Colonic mucosa (tissue), 4 donors: ENCODE measurements around the gene FBXO44. TPM values are rescaled to one million over a fixed set of nuclear protein-coding genes. Genes with fewer than 3 reads are reported as not detected.

Source experiments
- DNase-seq: peaks from one replicate; pipeline ENCODE4 v3.0.0-alpha.2; 2020
- H3K27ac ChIP-seq: fragments of 200-600 bp; one replicate; pipeline ENCODE4 v1.8.0; 2021
- H3K27me3 ChIP-seq: fragments of 200-600 bp; one replicate; pipeline ENCODE4 v1.8.0; 2021
- H3K36me3 ChIP-seq: fragments of 200-600 bp; one replicate; pipeline ENCODE4 v1.8.0; 2021
- H3K4me1 ChIP-seq: fragments of 200-600 bp; one replicate; pipeline ENCODE4 v1.8.0; 2021; ENCODE audit warnings: mild to moderate bottlenecking
- H3K4me3 ChIP-seq: fragments of 200-600 bp; one replicate; pipeline ENCODE4 v1.8.0; 2021
- H3K9ac ChIP-seq, 2 donors: one replicate each; pipeline ENCODE4 v1.7.0; 2013; ENCODE audit warnings: control low read depth in 2 of 2, low read depth in 2 of 2, low read length in 2 of 2
- H3K9me3 ChIP-seq: fragments of 200-600 bp; one replicate; pipeline ENCODE4 v1.8.0; 2021
- CTCF ChIP-seq: fragments of 200-600 bp; IDR thresholded peaks from one replicate; pipeline ENCODE4 v1.8.0; 2022; ENCODE audit warnings: antibody characterized with exemption, mild to moderate bottlenecking
- intact Hi-C: fragments of 100-400 bp; cut with DNase I; formaldehyde crosslinking; loops from one replicate; pipeline ENCODE4 v1.14.1; 2022
- total RNA-seq, 2 donors: library from RNA; stranded (reverse); fragmentation: NEBNext Ultra II Directional in 1 of 2; extraction: Animal tissue kit (Norgen Biotek cat#: 25700) in 1 of 2; gene quantifications; one replicate each; pipeline ENCODE4 v1.2.1, GENCODE V29; 2021
- donor health status: healthy.
- donor health status: DM: no; HTN: no; CAD: no.
- donor health status: DM: no; HTN: no; CAD: no.

FBXO44 gene
- total RNA-seq, 2 donors from 2014 or later = 5.3 to 7.5 TPM

- no peak for TF ChIP-seq CTCF
- H3K36me3 ChIP-seq = no peaks in the 10 kb centered on the region
- H3K27me3 ChIP-seq = no peaks in the 10 kb centered on the region
- H3K4me1 ChIP-seq = no peaks in the 10 kb centered on the region
- intact Hi-C loops = no loop called here
- H3K9me3 ChIP-seq = no peaks in the 10 kb centered on the region
- DNase-seq = no peak
- H3K9ac ChIP-seq = no peak overlapping the region
- H3K27ac ChIP-seq = no peak overlapping the region
- no peak overlapping the region for H3K4me3 ChIP-seq
Observed at GRCh38 chr1:11707621-11708276, 53.1 kb downstream of the FBXO44 start.

GRCh38 chr1:11708554-11709350 is 54.1 kb downstream of the FBXO44 start:
- no peak for TF ChIP-seq CTCF
- Histone ChIP-seq H3K4me1 (no peaks in the 10 kb centered on the region), H3K9me3 (no peaks in the 10 kb centered on the region), H3K27ac (no peak overlapping the region), H3K4me3 (no peak overlapping the region), H3K9ac (no peak overlapping the region), H3K27me3 (no peaks in the 10 kb centered on the region), H3K36me3 (no peaks in the 10 kb centered on the region)
- intact Hi-C loops = no loop called here
- DNase-seq = no peak

- Histone ChIP-seq H3K27me3 (no peaks in the 10 kb centered on the region), H3K27ac (no peak overlapping the region), H3K4me1 (no peaks in the 10 kb centered on the region), H3K9ac (no peak overlapping the region), H3K9me3 (no peaks in the 10 kb centered on the region), H3K4me3 (no peak overlapping the region), H3K36me3 (no peaks in the 10 kb centered on the region)
- no peak for DNase-seq
- intact Hi-C loops = no loop called here
- no peak for TF ChIP-seq CTCF
Observed at GRCh38 chr1:11711490-11711889, 56.8 kb downstream of the FBXO44 start.

- Histone ChIP-seq H3K4me3 (no peak overlapping the region), H3K27me3 (no peaks in the 10 kb centered on the region), H3K4me1 (no peaks in the 10 kb centered on the region), H3K9me3 (no peaks in the 10 kb centered on the region), H3K27ac (no peak overlapping the region), H3K36me3 (no peaks in the 10 kb centered on the region), H3K9ac (no peak overlapping the region)
- no peak for TF ChIP-seq CTCF
- DNase-seq = no peak
- intact Hi-C loops = no loop called here
Observed at GRCh38 chr1:11712285-11712684, 57.6 kb downstream of the FBXO44 start.

Other genes starting within 250 kb of the FBXO44 start
- gene DISP3, start 175.7 kb upstream of the FBXO44 start, total RNA-seq = under 1 TPM; 0.10 to 0.13 TPM
- gene FBXO2, start 448 bp upstream of the FBXO44 start, total RNA-seq = 1 to 10 TPM; 1.2 TPM
- gene FBXO6, start 9.3 kb downstream of the FBXO44 start, total RNA-seq = 10 to 100 TPM in 1 of 2 donors, 1 to 10 TPM in 1; 9.2 to 12.4 TPM
- gene MAD2L2, start 26.3 kb downstream of the FBXO44 start, total RNA-seq = 10 to 100 TPM in 1 of 2 donors, 1 to 10 TPM in 1; 8.5 to 12.4 TPM
- under 1 TPM; 0.05 TPM for gene DRAXIN, start 36.8 kb downstream of the FBXO44 start, total RNA-seq
- 10 to 100 TPM; 18.2 to 34.9 TPM for gene AGTRAP, start 81.3 kb downstream of the FBXO44 start, total RNA-seq
- not detected for gene C1orf167, start 107.3 kb downstream of the FBXO44 start, total RNA-seq
- gene MTHFR, start 151.1 kb downstream of the FBXO44 start, total RNA-seq = 10 to 100 TPM; 23.8 to 30.4 TPM
- 10 to 100 TPM in 1 of 2 donors, 1 to 10 TPM in 1; 8.4 to 14.5 TPM for gene CLCN6, start 151.3 kb downstream of the FBXO44 start, total RNA-seq
- 1 to 10 TPM in 1 of 2 donors, not detected in 1; 3.1 TPM for gene NPPA, start 192.9 kb downstream of the FBXO44 start, total RNA-seq
- not detected for gene NPPB, start 204.1 kb downstream of the FBXO44 start, total RNA-seq